WTC11 (cell line): ENCODE data around the gene BARX2.

Experiments
- CREM ChIP-seq: sonication (generic); formaldehyde crosslinking; IDR thresholded peaks from 2 replicates; pipeline ENCODE4 v1.8.1; 2022; ENCODE audit warnings: mild to moderate bottlenecking, missing genetic modification reagents, moderate library complexity
- CTCF ChIP-seq: fragments of 200-600 bp; IDR thresholded peaks from 2 replicates; pipeline ENCODE4 v1.8.0; 2022; ENCODE audit warnings: antibody characterized with exemption
- IRF2 ChIP-seq: sonication (generic); formaldehyde crosslinking; IDR thresholded peaks from 2 replicates; pipeline ENCODE4 v1.8.0; 2022; ENCODE audit warnings: low read depth, missing genetic modification reagents, borderline replicate concordance
- MAX ChIP-seq: sonication (generic); formaldehyde crosslinking; IDR thresholded peaks from 2 replicates; pipeline ENCODE4 v1.8.0; 2022; ENCODE audit warnings: mild to moderate bottlenecking, missing genetic modification reagents
- TEAD4 ChIP-seq: sonication (generic); formaldehyde crosslinking; IDR thresholded peaks from 2 replicates; pipeline ENCODE4 v1.8.0; 2022; ENCODE audit warnings: mild to moderate bottlenecking, missing genetic modification reagents
- TF ChIP-seq, protein P1 (sequence below): sonication (generic); formaldehyde crosslinking; IDR thresholded peaks from 2 replicates; pipeline ENCODE4 v1.8.1; 2023; ENCODE audit warnings: mild to moderate bottlenecking, missing genetic modification reagents, moderate library complexity

DNA sequence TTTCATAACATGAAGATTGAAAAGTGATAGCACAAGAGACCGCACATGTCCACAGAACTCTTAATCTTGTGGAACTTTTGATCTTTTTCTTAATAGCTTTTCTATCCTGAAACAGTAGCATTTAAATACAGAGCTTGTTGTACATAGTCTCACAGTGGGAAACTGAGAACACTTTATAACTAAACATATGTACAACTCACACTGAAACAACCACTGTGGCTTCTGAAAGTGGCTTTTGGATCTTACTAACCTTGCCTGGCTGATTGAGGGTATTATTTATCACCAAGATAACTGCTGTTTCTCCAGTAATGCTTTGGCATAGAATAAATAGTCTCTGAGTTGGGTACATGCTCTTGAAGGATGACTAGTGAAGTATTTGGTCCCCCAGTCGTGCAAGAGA, 10.2 kb downstream of the BARX2 start:
- TF ChIP-seq, protein P1, sequence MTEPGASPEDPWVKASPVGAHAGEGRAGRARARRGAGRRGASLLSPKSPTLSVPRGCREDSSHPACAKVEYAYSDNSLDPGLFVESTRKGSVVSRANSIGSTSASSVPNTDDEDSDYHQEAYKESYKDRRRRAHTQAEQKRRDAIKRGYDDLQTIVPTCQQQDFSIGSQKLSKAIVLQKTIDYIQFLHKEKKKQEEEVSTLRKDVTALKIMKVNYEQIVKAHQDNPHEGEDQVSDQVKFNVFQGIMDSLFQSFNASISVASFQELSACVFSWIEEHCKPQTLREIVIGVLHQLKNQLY: no peak
- TF ChIP-seq CTCF (no peak), TEAD4 (CRISPR knock-in tag) (no peak), IRF2 (CRISPR knock-in tag) (no peak), MAX (CRISPR knock-in tag) (no peak), CREM (CRISPR knock-in tag) (no peak)
